Activated T-cell treated with anti-CD3 and anti-CD28 coated beads, Interleukin-2, amount 50 U/mL, for 72 hours (primary cell): ENCODE data around the gene PYGM. TPM values are rescaled to one million over a fixed set of nuclear protein-coding genes. Genes with fewer than 3 reads are reported as not detected.

Experiments used
- ATAC-seq, 2 donors: fragments of 150-1000 bp; cut with Tn5 transposase; replicated peaks in 1 of 2; 2 replicates each; pipeline ENCODE4 v1.10.0; 2021; ENCODE audit warnings: moderate library complexity in 2 of 2, mild to moderate bottlenecking in 1 of 2
- DNase-seq, 2 donors: peaks; one replicate each; pipeline ENCODE4 v3.0.0; 2021 to 2022; ENCODE audit warnings: mixed read lengths in 1 of 2
- H3K27ac Mint-ChIP-seq: one replicate; pipeline ENCODE4 v1.8.0; 2022; ENCODE audit warnings: mild to moderate bottlenecking, moderate library complexity, mixed read lengths
- H3K27me3 Mint-ChIP-seq: one replicate; pipeline ENCODE4 v1.8.0; 2022; ENCODE audit warnings: low read depth, mixed read lengths
- H3K36me3 Mint-ChIP-seq, 2 donors: one replicate each; pipeline ENCODE4 v1.8.0; 2022; ENCODE audit warnings: mixed read lengths in 2 of 2, mild to moderate bottlenecking in 1 of 2; ENCODE audit not compliant: insufficient read depth in 2 of 2
- H3K4me1 Mint-ChIP-seq: one replicate; pipeline ENCODE4 v1.8.0; 2022; ENCODE audit warnings: low read depth, mixed read lengths
- H3K4me3 Mint-ChIP-seq, 2 donors: one replicate each; pipeline ENCODE4 v1.8.0; 2022; ENCODE audit warnings: mild to moderate bottlenecking in 2 of 2, mixed read lengths in 2 of 2, moderate library complexity in 2 of 2
- H3K9me3 Mint-ChIP-seq, 2 donors: one replicate each; pipeline ENCODE4 v1.8.0; 2022; ENCODE audit warnings: mixed read lengths in 2 of 2
- total RNA-seq, 2 donors: library from RNA; stranded (reverse); gene quantifications; one replicate each; pipeline ENCODE4 v1.2.3, GENCODE V29; 2022

PYGM gene
- total RNA-seq, 2 donors from 2014 or later: 4.0 to 4.5 TPM

- H3K4me3 Mint-ChIP-seq: no peak overlapping the region
- no peaks in the 10 kb centered on the region for H3K27me3 Mint-ChIP-seq
- peak overlapping the region; percentile 53 for H3K27ac Mint-ChIP-seq
- peaks cover 5 to 15% of the 10 kb centered on the region in 2 donors for H3K36me3 Mint-ChIP-seq
- no peaks in the 10 kb centered on the region for H3K9me3 Mint-ChIP-seq
- peaks cover 52% of the 10 kb centered on the region for H3K4me1 Mint-ChIP-seq
- no peak for ATAC-seq
- DNase-seq: peak in 1 of 2 donors; percentile 2
Observed at GRCh38 chr11:64760759-64761420, 1.1 kb upstream of the PYGM start.

GRCh38 chr11:64759131-64759721 is 548 bp downstream of the PYGM start:
- DNase-seq: no peak

DNA sequence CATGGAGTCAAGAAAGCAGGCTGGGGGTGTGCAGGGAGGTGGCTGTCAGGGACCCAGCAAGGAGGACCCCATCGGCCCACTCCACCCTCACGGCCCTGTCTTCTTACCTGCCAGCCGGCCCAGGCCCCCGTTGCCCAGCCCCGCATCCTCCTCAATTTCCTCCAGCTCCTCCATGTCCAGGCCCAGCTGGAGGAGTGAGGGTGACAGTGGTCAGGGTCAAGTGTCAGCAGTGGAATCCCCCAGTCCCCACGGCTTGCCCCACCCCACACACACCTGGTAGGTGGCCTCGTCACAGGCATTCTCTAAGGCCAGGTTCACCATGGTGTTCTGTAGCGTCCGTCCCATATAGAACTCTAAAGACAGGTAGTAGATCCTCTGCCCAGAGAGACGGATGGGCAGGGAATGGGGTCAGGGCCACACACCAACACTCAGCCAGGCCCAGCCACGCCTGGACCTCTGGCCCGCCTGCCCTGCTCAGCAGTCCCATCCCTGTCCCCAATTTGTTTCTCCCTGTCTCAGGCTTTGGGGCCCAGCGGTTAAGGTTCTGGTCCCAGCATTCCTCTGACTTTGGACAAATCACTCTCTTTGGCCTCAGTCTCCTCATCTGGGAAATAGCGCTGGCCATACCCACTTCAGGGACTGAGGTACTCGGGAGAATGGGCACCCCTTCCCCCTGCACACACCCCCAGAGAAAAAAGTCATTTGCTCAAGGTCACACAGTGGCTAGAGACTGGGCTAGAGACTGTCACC is 1.3 kb downstream of the PYGM start:
- DNase-seq (no peak), ATAC-seq (no peak)
- Mint-ChIP-seq H3K36me3 (peaks cover 0 to 2% of the 10 kb centered on the region in 2 donors), H3K4me3 (no peak overlapping the region), H3K27ac (no peak overlapping the region), H3K4me1 (peaks cover 30% of the 10 kb centered on the region), H3K9me3 (no peaks in the 10 kb centered on the region), H3K27me3 (no peaks in the 10 kb centered on the region)

More at GRCh38 chr11:64759131-64759721, 548 bp downstream of the PYGM start:
- ATAC-seq: no peak
- Mint-ChIP-seq H3K4me1 (peaks cover 37% of the 10 kb centered on the region), H3K4me3 (no peak overlapping the region), H3K9me3 (no peaks in the 10 kb centered on the region), H3K27me3 (no peaks in the 10 kb centered on the region), H3K27ac (no peak overlapping the region), H3K36me3 (peaks cover 0 to 5% of the 10 kb centered on the region in 2 donors)

DNA sequence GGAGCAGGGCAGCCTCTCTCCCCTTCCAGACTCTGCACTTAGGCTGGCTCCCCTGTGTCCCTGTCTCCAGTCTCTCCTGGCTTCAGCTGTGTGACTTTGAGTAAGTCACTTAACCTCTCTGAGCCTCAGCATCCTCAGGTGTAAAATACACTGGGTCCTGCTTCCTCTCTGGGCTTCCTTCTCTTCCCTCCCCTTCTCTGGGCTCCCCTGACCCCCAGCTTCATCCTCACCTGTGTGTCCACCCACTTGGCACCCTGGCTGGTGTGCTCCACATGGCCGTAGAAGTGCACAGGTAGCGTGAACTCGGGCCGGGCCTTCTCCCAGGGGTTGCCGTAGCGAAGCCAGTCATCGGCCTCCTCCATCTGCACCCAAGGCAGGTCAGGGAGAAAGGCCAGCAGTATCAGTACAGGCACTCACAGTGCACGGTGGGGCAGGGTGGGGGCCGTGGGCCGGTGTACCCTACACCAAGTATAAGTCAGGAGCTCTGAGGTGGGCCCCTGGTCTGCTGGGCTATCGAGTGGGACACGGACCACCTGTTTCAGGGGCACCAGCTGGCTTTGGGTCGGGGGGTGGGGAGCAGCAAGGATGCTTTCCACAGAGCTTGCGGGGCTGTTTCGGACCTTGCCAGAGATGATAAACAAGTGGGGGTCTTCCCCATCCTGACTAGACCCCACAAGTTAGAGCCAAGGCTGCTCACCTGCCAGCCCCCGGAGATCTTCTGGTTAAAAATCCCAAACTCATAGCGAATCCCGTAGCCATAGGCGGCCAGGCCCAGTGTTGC is 2.0 kb downstream of the PYGM start:
- H3K27me3 Mint-ChIP-seq: no peaks in the 10 kb centered on the region
- no peak overlapping the region for H3K4me3 Mint-ChIP-seq
- H3K27ac Mint-ChIP-seq: no peak overlapping the region
- ATAC-seq (no peak), DNase-seq (no peak)
- peaks cover 0 to 1% of the 10 kb centered on the region in 2 donors for H3K36me3 Mint-ChIP-seq
- H3K4me1 Mint-ChIP-seq: peaks cover 22% of the 10 kb centered on the region
- H3K9me3 Mint-ChIP-seq: no peaks in the 10 kb centered on the region

GRCh38 chr11:64755681-64756361 is 4.0 kb downstream of the PYGM start:
- no peaks in the 10 kb centered on the region for H3K27me3 Mint-ChIP-seq
- no peak overlapping the region for H3K27ac Mint-ChIP-seq
- ATAC-seq: no peak
- DNase-seq: no peak
- H3K4me1 Mint-ChIP-seq: peaks cover 3% of the 10 kb centered on the region
- no peak overlapping the region for H3K4me3 Mint-ChIP-seq
- H3K9me3 Mint-ChIP-seq: no peaks in the 10 kb centered on the region
- peaks cover 0 to 2% of the 10 kb centered on the region in 2 donors for H3K36me3 Mint-ChIP-seq

- Mint-ChIP-seq H3K27ac (no peak overlapping the region), H3K9me3 (no peaks in the 10 kb centered on the region), H3K36me3 (peaks cover 0 to 2% of the 10 kb centered on the region in 2 donors), H3K4me3 (no peak overlapping the region), H3K27me3 (no peaks in the 10 kb centered on the region), H3K4me1 (no peaks in the 10 kb centered on the region)
- no peak for ATAC-seq
- DNase-seq: no peak
Observed at GRCh38 chr11:64754919-64755662, 4.7 kb downstream of the PYGM start.

- no peak for ATAC-seq
- Mint-ChIP-seq H3K4me1 (no peaks in the 10 kb centered on the region), H3K4me3 (no peak overlapping the region), H3K27me3 (no peaks in the 10 kb centered on the region), H3K27ac (no peak overlapping the region), H3K36me3 (peaks cover 0 to 2% of the 10 kb centered on the region in 2 donors), H3K9me3 (no peaks in the 10 kb centered on the region)
- DNase-seq: no peak
Observed at GRCh38 chr11:64754124-64754918, 5.5 kb downstream of the PYGM start.

GRCh38 chr11:64753380-64754123 is 6.2 kb downstream of the PYGM start:
- H3K4me1 Mint-ChIP-seq: no peaks in the 10 kb centered on the region
- H3K4me3 Mint-ChIP-seq: no peak overlapping the region
- peaks cover 0 to 2% of the 10 kb centered on the region in 2 donors for H3K36me3 Mint-ChIP-seq
- ATAC-seq: no peak
- no peak overlapping the region for H3K27ac Mint-ChIP-seq
- no peaks in the 10 kb centered on the region for H3K9me3 Mint-ChIP-seq
- no peak for DNase-seq
- H3K27me3 Mint-ChIP-seq: no peaks in the 10 kb centered on the region

DNA sequence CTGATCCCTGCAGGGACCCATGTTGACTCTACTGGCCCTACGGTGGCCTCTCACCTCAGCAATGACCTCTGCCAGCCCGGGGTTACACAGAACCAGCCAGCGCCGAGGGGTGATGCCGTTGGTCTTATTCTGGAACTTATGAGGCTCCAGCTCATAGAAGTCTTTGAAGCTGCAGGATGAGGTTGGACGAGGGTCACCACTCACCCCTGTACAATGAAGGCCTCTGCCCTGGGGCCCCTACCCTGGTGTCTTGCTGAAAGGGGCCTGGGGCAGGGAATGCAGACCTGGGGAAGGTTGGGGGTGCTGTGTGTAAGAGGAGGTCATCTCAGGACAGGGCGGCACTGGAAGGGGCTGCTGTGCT is 6.8 kb downstream of the PYGM start:
- no peaks in the 10 kb centered on the region for H3K9me3 Mint-ChIP-seq
- no peaks in the 10 kb centered on the region for H3K4me1 Mint-ChIP-seq
- no peak overlapping the region for H3K4me3 Mint-ChIP-seq
- no peak for DNase-seq
- ATAC-seq: no peak
- no peak overlapping the region for H3K27ac Mint-ChIP-seq
- H3K36me3 Mint-ChIP-seq: peaks cover 0 to 2% of the 10 kb centered on the region in 2 donors
- no peaks in the 10 kb centered on the region for H3K27me3 Mint-ChIP-seq

GRCh38 chr11:64752175-64752970 is 7.4 kb downstream of the PYGM start:
- H3K9me3 Mint-ChIP-seq: no peaks in the 10 kb centered on the region

More at GRCh38 chr11:64752175-64752970, 7.4 kb downstream of the PYGM start:
- peaks cover 0 to 2% of the 10 kb centered on the region in 2 donors for H3K36me3 Mint-ChIP-seq
- DNase-seq: no peak
- no peak for ATAC-seq
- no peak overlapping the region for H3K27ac Mint-ChIP-seq
- H3K4me3 Mint-ChIP-seq: no peak overlapping the region
- H3K27me3 Mint-ChIP-seq: no peaks in the 10 kb centered on the region
- no peaks in the 10 kb centered on the region for H3K4me1 Mint-ChIP-seq
